ENCODE measurements around the gene GDF10. TPM values are rescaled to one million over a fixed set of nuclear protein-coding genes. Genes with fewer than 3 reads are reported as not detected.

GDF10 gene
- total and polyA plus RNA-seq, 2 donors (not counting 3 experiments of a cell fraction or from before 2014, with no cell fraction given): not detected

- DNase-seq (ENCODE audit: low read depth, low spot score): no peak
- Histone ChIP-seq H3K9me1 (replicated peaks; ENCODE audit: control insufficient read depth, extremely low read depth, insufficient read depth, low read length) (no peaks in the 10 kb centered on the region), H3K36me3 (ENCODE audit: control insufficient read depth in 2 of 2, extremely low read depth in 1 of 2, insufficient read depth in 2 of 2, low read length in 2 of 2) (no peaks in the 10 kb centered on the region), H3K79me2 (ENCODE audit: control insufficient read depth, insufficient read depth, low read length) (no peaks in the 10 kb centered on the region), H2AFZ (ENCODE audit: low read depth, low read length) (no peak overlapping the region), H3K27ac (ENCODE audit: insufficient read depth, low read depth, low read length) (no peak overlapping the region), H3K9me3 (replicated peaks; ENCODE audit: control insufficient read depth, insufficient read depth, low read length) (no peaks in the 10 kb centered on the region), H3K4me1 (ENCODE audit: control insufficient read depth, extremely low read depth, insufficient read depth, low read length) (no peaks in the 10 kb centered on the region), H4K20me1 (replicated peaks; ENCODE audit: control insufficient read depth, extremely low read depth, insufficient read depth, low read length) (no peaks in the 10 kb centered on the region), H3K9ac (replicated peaks; ENCODE audit: extremely low read depth, insufficient read depth, low read length) (no peak overlapping the region), H3K4me2 (ENCODE audit: insufficient read depth, low read length) (no peak overlapping the region), H3K27me3 (ENCODE audit: control insufficient read depth in 2 of 2, insufficient read depth in 2 of 2, low read length in 2 of 2) (no peaks in the 10 kb centered on the region), H3K4me3 (replicated peaks in 1 of 3; ENCODE audit: insufficient read depth in 1 of 3, low read depth in 1 of 3, low read length in 3 of 3) (no peak overlapping the region)
- BruUV-seq (replicated peaks): no TSS peak
- CTCF ChIA-PET: interaction anchor here (1.3 kb wide), 1 partner anchor 9 kb away, joined by 4 read pairs; no protein-coding TSS in a partner anchor
- POLR2A ChIA-PET: no interaction called here
- TF ChIP-seq EZH2 (IDR thresholded peaks at IDR 0.05; ENCODE audit: borderline replicate concordance, low read depth, low read length, severe bottlenecking) (no peak), POLR2AphosphoS5 (IDR thresholded peaks at IDR 0.05; ENCODE audit: insufficient read depth, low read depth, low read length) (no peak), MYC (IDR thresholded peaks at IDR 0.05; ENCODE audit: low read depth, low read length) (no peak), JUN (IDR thresholded peaks at IDR 0.05; ENCODE audit: borderline replicate concordance, insufficient read depth, insufficient read length, low read depth) (no peak), POLR2A (IDR thresholded peaks at IDR 0.05; ENCODE audit: low read depth, low read length) (no peak), FOS (IDR thresholded peaks at IDR 0.05; ENCODE audit: borderline replicate concordance, insufficient read depth, low read length) (no peak), MAX (IDR thresholded peaks at IDR 0.05; ENCODE audit: insufficient read depth, insufficient read length) (no peak), GATA2 (IDR thresholded peaks at IDR 0.05; ENCODE audit: insufficient read depth, insufficient read length, low read depth, low read length) (no peak)
- TF ChIP-seq, protein P1, sequence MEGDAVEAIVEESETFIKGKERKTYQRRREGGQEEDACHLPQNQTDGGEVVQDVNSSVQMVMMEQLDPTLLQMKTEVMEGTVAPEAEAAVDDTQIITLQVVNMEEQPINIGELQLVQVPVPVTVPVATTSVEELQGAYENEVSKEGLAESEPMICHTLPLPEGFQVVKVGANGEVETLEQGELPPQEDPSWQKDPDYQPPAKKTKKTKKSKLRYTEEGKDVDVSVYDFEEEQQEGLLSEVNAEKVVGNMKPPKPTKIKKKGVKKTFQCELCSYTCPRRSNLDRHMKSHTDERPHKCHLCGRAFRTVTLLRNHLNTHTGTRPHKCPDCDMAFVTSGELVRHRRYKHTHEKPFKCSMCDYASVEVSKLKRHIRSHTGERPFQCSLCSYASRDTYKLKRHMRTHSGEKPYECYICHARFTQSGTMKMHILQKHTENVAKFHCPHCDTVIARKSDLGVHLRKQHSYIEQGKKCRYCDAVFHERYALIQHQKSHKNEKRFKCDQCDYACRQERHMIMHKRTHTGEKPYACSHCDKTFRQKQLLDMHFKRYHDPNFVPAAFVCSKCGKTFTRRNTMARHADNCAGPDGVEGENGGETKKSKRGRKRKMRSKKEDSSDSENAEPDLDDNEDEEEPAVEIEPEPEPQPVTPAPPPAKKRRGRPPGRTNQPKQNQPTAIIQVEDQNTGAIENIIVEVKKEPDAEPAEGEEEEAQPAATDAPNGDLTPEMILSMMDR (IDR thresholded peaks at IDR 0.05; ENCODE audit: extremely low read depth in 1 of 2, insufficient read depth in 1 of 2, low read depth in 1 of 2, low read length in 2 of 2): no peak
- intact Hi-C loops (cut with micrococcal nuclease) (no loop called here), dilution Hi-C loops (cut with MboI; ENCODE audit: extremely low pct_ligation_motif_present, low sequenced_read_pairs) (no loop called here)
- no peak for FAIRE-seq
These were observed 20.7 kb upstream of the GDF10 start for GRCh38 chr10:47279276-47279675.
